T-helper 9 cell (primary cell): ENCODE results near the gene CHD2.
"Not testable (repeated sequence)": the region's sequence is repeated elsewhere in the genome, so short reads cannot be mapped to it uniquely, and the experiment has no call there.

ENCODE experiments used
- DNase-seq: peaks from one replicate; pipeline ENCODE4 v3.0.0-alpha.2; 2020

The CHD2 gene

GRCh38 chr15:93052090-93052879, 152.2 kb downstream of the CHD2 start:
- no peak for DNase-seq

- no peak for DNase-seq
Measured at GRCh38 chr15:93055211-93055610, 155.1 kb downstream of the CHD2 start.

- no peak for DNase-seq
Measured at GRCh38 chr15:93056836-93057235, 156.7 kb downstream of the CHD2 start.

GRCh38 chr15:93057618-93058017, 157.5 kb downstream of the CHD2 start:
- DNase-seq: no peak

- no peak for DNase-seq
Measured at GRCh38 chr15:93058128-93058527, 158.0 kb downstream of the CHD2 start.

GRCh38 chr15:93058904-93059427, 158.8 kb downstream of the CHD2 start:
- DNase-seq: no peak

- DNase-seq: no peak
Measured at GRCh38 chr15:93059442-93059841, 159.3 kb downstream of the CHD2 start.

- DNase-seq: no peak
Measured at GRCh38 chr15:93060336-93061248, 160.5 kb downstream of the CHD2 start.

GRCh38 chr15:93062628-93063261, 162.6 kb downstream of the CHD2 start:
- DNase-seq: not testable (repeated sequence)

- no peak for DNase-seq
Measured at GRCh38 chr15:93063262-93063671, 163.1 kb downstream of the CHD2 start.

- DNase-seq: no peak
Measured at GRCh38 chr15:93063796-93064690, 163.9 kb downstream of the CHD2 start.

GRCh38 chr15:93065641-93066045, 165.5 kb downstream of the CHD2 start:
- DNase-seq: no peak

- DNase-seq: no peak
Measured at GRCh38 chr15:93066224-93066681, 166.1 kb downstream of the CHD2 start.

GRCh38 chr15:93066834-93067648, 166.9 kb downstream of the CHD2 start:
- no peak for DNase-seq

GRCh38 chr15:93067649-93068085, 167.5 kb downstream of the CHD2 start:
- no peak for DNase-seq

GRCh38 chr15:93068581-93069199, 168.6 kb downstream of the CHD2 start:
- DNase-seq: no peak

- no peak for DNase-seq
Measured at GRCh38 chr15:93070132-93070531, 170.0 kb downstream of the CHD2 start.

- no peak for DNase-seq
Measured at GRCh38 chr15:93070551-93071296, 170.6 kb downstream of the CHD2 start.

- DNase-seq: no peak
Measured at GRCh38 chr15:93071469-93071936, 171.4 kb downstream of the CHD2 start.
